Adrenal gland (tissue), 12 donors: ENCODE results near the gene KCNMA1. TPM values are rescaled to one million over a fixed set of nuclear protein-coding genes. Genes with fewer than 3 reads are reported as not detected.

Source experiments
- DNase-seq, 7 donors: peaks; one replicate each; pipeline ENCODE4 v3.0.0-alpha.2; 2019 to 2020
- H3K27ac ChIP-seq, 5 donors: fragments of 200-600 bp; sonication (generic) in 4 of 5; 1 replicate in 3 of 5; 2 replicates in 2 of 5; pipeline versions ENCODE4 v1.5.1 to v1.8.0; 2016 to 2020; ENCODE audit warnings: mild to moderate bottlenecking in 1 of 5
- H3K27me3 ChIP-seq: fragments of 200-600 bp; 2 replicates; pipeline ENCODE4 v1.8.0; 2021
- H3K36me3 ChIP-seq, 2 donors: fragments of 200-600 bp; replicated peaks in 1 of 2; 1 replicate in 1 of 2; 2 replicates in 1 of 2; pipeline versions ENCODE4 v1.5.1 to v1.8.0; 2018 to 2022
- H3K4me1 ChIP-seq, 2 donors: fragments of 200-600 bp; replicated peaks in 1 of 2; 1 replicate in 1 of 2; 2 replicates in 1 of 2; pipeline versions ENCODE4 v1.5.1 to v1.8.0; 2018 to 2021
- H3K4me3 ChIP-seq, 4 donors: fragments of 200-600 bp; sonication (generic) in 3 of 4; one replicate each; pipeline ENCODE4 v1.5.1; 2016 to 2018
- H3K9me3 ChIP-seq, 3 donors: fragments of 200-600 bp; sonication (generic) in 1 of 3; replicated peaks in 1 of 3; 1 replicate in 2 of 3; 2 replicates in 1 of 3; pipeline versions ENCODE4 v1.5.1 to v1.8.0; 2016 to 2021
- CTCF ChIP-seq, 6 experiments: fragments of 450-650 bp in 4 of 6; fragments of 200-600 bp in 2 of 6; sonication (generic) in 1 of 6; IDR thresholded peaks; 1 replicate in 5 of 6; 2 replicates in 1 of 6; pipeline versions ENCODE4 v1.5.1 to v1.8.0; 2016 to 2021; ENCODE audit warnings: antibody characterized with exemption in 6 of 6, mild to moderate bottlenecking in 2 of 6, moderate library complexity in 1 of 6
- POLR2A ChIP-seq, 2 donors: fragments of 450-650 bp; IDR thresholded peaks; one replicate each; pipeline ENCODE4 v1.6.1; 2017; ENCODE audit warnings: antibody characterized with exemption in 2 of 2, mild to moderate bottlenecking in 2 of 2, moderate library complexity in 1 of 2
- WGBS, 4 donors: extraction: QIAGEN DNeasy Blood & Tissue Kit in 2 of 4; methylation state at CpG; one replicate each; pipeline versions ENCODE4 v1.1.5 to v1.1.7; 2013 to 2017; 5-methylcytosine and 5-hydroxymethylcytosine counted together
- intact Hi-C, 2 donors: fragments of 100-400 bp; cut with DNase I; formaldehyde crosslinking; loops; one replicate each; pipeline versions ENCODE4 v1.14.1 to v1.15.0; 2022 to 2023
- polyA plus RNA-seq, 3 donors: library from polyadenylated mRNA; stranded (reverse); fragments of 200-250 nt in 2 of 3; fragments of 350-450 nt in 1 of 3; fragmentation: Illumina TruSeq in 1 of 3; extraction: RNeasy Lipid Tissue Mini Kit (QIAGEN cat#74804) in 1 of 3; gene quantifications; one replicate each; pipeline ENCODE4 v1.2.3, GENCODE V29; 2013 to 2014
- total RNA-seq, 9 donors: library from RNA; depleted of rRNA in 4 of 9; stranded (reverse); fragments of >200 nt in 4 of 9; fragments of 120-200 nt in 1 of 9; fragmentation: NEBNext Ultra II Directional in 1 of 9; extraction: Animal tissue kit (Norgen Biotek cat#: 25700) in 1 of 9; gene quantifications; one replicate each; pipeline versions ENCODE4 v1.1.0 to v1.2.4, GENCODE V29; 2013 to 2023
- donor health status: healthy with polysubstance abuse.
- donor health status: Bipolar disorder and iron deficiency.
- donor health status: DM: yes; HTN: yes; CAD: no.
- donor health status: DM: no; HTN: no; CAD: no.
- donor health status: DM: no; HTN: no; CAD: no.
- donor health status: DM: yes; HTN: yes; CAD: no.

Gene KCNMA1
- total and polyA plus RNA-seq, 12 donors = 6.4 to 37.7 (median 13.4) TPM

DNA sequence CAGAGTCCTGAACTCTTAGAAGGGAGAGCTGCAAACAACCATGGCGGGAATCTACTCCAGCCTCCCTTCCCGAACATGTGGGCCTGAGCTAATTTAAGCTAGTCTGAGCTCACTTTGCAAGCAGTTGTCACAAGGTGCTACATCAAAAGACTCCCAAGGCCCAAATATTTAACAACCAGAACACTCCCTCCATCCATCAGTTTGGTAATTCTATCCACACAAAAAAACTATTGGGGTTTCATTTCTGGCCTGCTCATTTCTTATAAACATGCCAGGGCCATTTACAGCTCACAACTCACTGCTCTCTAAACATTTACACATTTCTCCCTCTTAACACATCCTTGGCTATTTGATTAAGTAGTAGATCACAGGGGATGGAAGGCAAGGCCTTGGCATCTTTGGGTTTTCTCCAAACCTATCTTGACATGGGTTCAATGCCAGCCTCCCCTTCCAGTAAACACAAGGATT, 263.4 kb downstream of the KCNMA1 start:
- Histone ChIP-seq H3K36me3 (no peaks in the 10 kb centered on the region), H3K27ac (no peak overlapping the region), H3K27me3 (no peaks in the 10 kb centered on the region), H3K4me3 (no peak overlapping the region), H3K9me3 (no peaks in the 10 kb centered on the region), H3K4me1 (no peaks in the 10 kb centered on the region)
- DNase-seq = no peak
- no peak for TF ChIP-seq POLR2A (IDR thresholded peaks at IDR 0.05)
- no peak for TF ChIP-seq CTCF (IDR thresholded peaks at IDR 0.05)
- WGBS, 4 donors = 79 to 89% (median 87%) methylated on average over 2 of the region's 2 CpGs
- intact Hi-C loops = no loop called here

GRCh38 chr10:77371848-77372799, 265.5 kb downstream of the KCNMA1 start:
- TF ChIP-seq CTCF (IDR thresholded peaks at IDR 0.05) (no peak), POLR2A (IDR thresholded peaks at IDR 0.05) (no peak)
- Histone ChIP-seq H3K4me3 (no peak overlapping the region), H3K9me3 (no peaks in the 10 kb centered on the region), H3K4me1 (no peaks in the 10 kb centered on the region), H3K27ac (no peak overlapping the region), H3K36me3 (no peaks in the 10 kb centered on the region), H3K27me3 (no peaks in the 10 kb centered on the region)
- intact Hi-C loops = no loop called here
- WGBS, 4 donors = 84 to 85% (median 84%) methylated on average over 7 of the region's 7 CpGs
- DNase-seq = no peak

- H3K36me3 ChIP-seq = no peaks in the 10 kb centered on the region
- intact Hi-C loops = no loop called here
- H3K4me1 ChIP-seq = no peaks in the 10 kb centered on the region
- no peak overlapping the region for H3K27ac ChIP-seq
- H3K9me3 ChIP-seq = no peaks in the 10 kb centered on the region
- WGBS, 4 donors = 84 to 92% (median 88%) methylated on average over 1 of the region's 1 CpG
- H3K27me3 ChIP-seq = no peaks in the 10 kb centered on the region
- TF ChIP-seq POLR2A (IDR thresholded peaks at IDR 0.05) (no peak), CTCF (IDR thresholded peaks at IDR 0.05) (no peak)
- no peak for DNase-seq
- no peak overlapping the region for H3K4me3 ChIP-seq
Observed at GRCh38 chr10:77371421-77371820, 266.2 kb downstream of the KCNMA1 start.

DNA sequence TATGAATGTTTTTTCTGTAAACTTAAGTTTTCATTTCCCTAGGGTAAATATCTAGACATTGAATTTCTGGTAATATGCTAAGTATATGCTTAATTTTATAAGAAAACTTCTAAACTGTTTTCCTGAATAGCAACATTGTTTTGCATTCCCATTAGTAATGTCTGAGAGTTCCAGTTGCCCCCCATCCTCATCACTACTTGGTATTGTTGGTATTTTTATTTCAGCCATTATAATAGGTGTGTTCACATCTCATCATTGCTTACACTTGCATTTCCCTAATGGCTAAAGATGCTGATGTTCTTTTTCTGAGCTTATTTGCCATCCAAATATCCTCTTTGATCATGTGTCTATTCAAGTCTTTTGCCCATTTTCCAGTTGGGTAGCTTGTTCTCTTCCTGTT, 269.6 kb downstream of the KCNMA1 start:
- intact Hi-C loops = no loop called here
- no peaks in the 10 kb centered on the region for H3K9me3 ChIP-seq
- no peaks in the 10 kb centered on the region for H3K4me1 ChIP-seq
- H3K27ac ChIP-seq = no peak overlapping the region
- TF ChIP-seq CTCF (IDR thresholded peaks at IDR 0.05) (no peak), POLR2A (IDR thresholded peaks at IDR 0.05) (no peak)
- no peak overlapping the region for H3K4me3 ChIP-seq
- H3K27me3 ChIP-seq = no peaks in the 10 kb centered on the region
- no peak for DNase-seq
- no peaks in the 10 kb centered on the region for H3K36me3 ChIP-seq
